T-helper 2 cell treated with Interferon-gamma antibody and Interleukin-4, amounts not matched to agents 100 ng/mL and 5 ng/mL, for 36 hours (primary cell): ENCODE results near the gene HAPSTR1. TPM values are rescaled to one million over a fixed set of nuclear protein-coding genes. Genes with fewer than 3 reads are reported as not detected.
"Not testable (repeated sequence)": the region's sequence is repeated elsewhere in the genome, so short reads cannot be mapped to it uniquely, and the experiment has no call there.

Experiments used
- intact Hi-C: fragments of 100-400 bp; cut with micrococcal nuclease; formaldehyde crosslinking; loops from one replicate; pipeline ENCODE4 v1.15.1; 2023
- total RNA-seq: library from RNA; stranded (reverse); gene quantifications from 2 replicates; pipeline ENCODE4 v1.2.3, GENCODE V29; 2022

Gene HAPSTR1
- total RNA-seq, 1 donor from 2014 or later, result 63.5 TPM

- intact Hi-C loops, result no loop called here
Measured at GRCh38 chr16:9071377-9071776, 20.1 kb upstream of the HAPSTR1 start.

GRCh38 chr16:9072806-9073341, 18.6 kb upstream of the HAPSTR1 start:
- intact Hi-C loops, result no loop called here

GRCh38 chr16:9075299-9076071, 16.0 kb upstream of the HAPSTR1 start:
- intact Hi-C loops, result loop anchor here (5.0 kb wide), 1 partner anchor 113 kb away; the partner anchor contains the start of gene USP7

- intact Hi-C loops, result loop anchor here (5.0 kb wide), 1 partner anchor 115 kb away; the partner anchor contains the start of gene USP7
Measured at GRCh38 chr16:9077091-9077809, 14.2 kb upstream of the HAPSTR1 start.

- intact Hi-C loops, result loop anchor here (1.0 to 5.0 kb wide), 3 partner anchors 13 to 282 kb away; partner anchors contain the start of genes HAPSTR1, PMM2, TMEM186 and USP7
Measured at GRCh38 chr16:9078467-9079429, 12.7 kb upstream of the HAPSTR1 start.

GRCh38 chr16:9079430-9079812, 12.0 kb upstream of the HAPSTR1 start:
- intact Hi-C loops, result loop anchor here (1.0 to 5.0 kb wide), 3 partner anchors 12 to 283 kb away; partner anchors contain the start of genes HAPSTR1, PMM2, TMEM186 and USP7

GRCh38 chr16:9081158-9081557, 10.3 kb upstream of the HAPSTR1 start:
- intact Hi-C loops, result no loop called here

GRCh38 chr16:9081843-9082242, 9.6 kb upstream of the HAPSTR1 start:
- intact Hi-C loops, result no loop called here

GRCh38 chr16:9082422-9082821, 9.0 kb upstream of the HAPSTR1 start:
- intact Hi-C loops, result no loop called here

GRCh38 chr16:9087733-9088132, 3.7 kb upstream of the HAPSTR1 start:
- intact Hi-C loops, result not testable (repeated sequence)

- intact Hi-C loops, result no loop called here
Measured at GRCh38 chr16:9088848-9089247, 2.6 kb upstream of the HAPSTR1 start.

- intact Hi-C loops, result loop anchor here (2.0 to 5.0 kb wide), 3 partner anchors 415 to 1853 kb away; partner anchors contain the start of genes ABAT, CIITA and DEXI
Measured at GRCh38 chr16:9089660-9090059, 1.8 kb upstream of the HAPSTR1 start.

GRCh38 chr16:9090101-9090959, 1.1 kb upstream of the HAPSTR1 start:
- intact Hi-C loops, result loop anchor here (2.0 to 5.0 kb wide), 3 partner anchors 416 to 1852 kb away; partner anchors contain the start of genes ABAT, CIITA and DEXI

- intact Hi-C loops, result loop anchor here (1.0 to 5.0 kb wide), 7 partner anchors 13 to 1851 kb away; partner anchors contain the start of genes ABAT, CIITA, DEXI and PMM2
Measured at GRCh38 chr16:9091867-9092281, 430 bp downstream of the HAPSTR1 start.

- intact Hi-C loops, result loop anchor here (5.0 kb wide), 1 partner anchor 1785 kb away; the partner anchor contains the start of gene CIITA
Measured at GRCh38 chr16:9092282-9092977, 986 bp downstream of the HAPSTR1 start.

- intact Hi-C loops, result loop anchor here (5.0 kb wide), 1 partner anchor 1784 kb away; the partner anchor contains the start of gene CIITA
Measured at GRCh38 chr16:9092978-9093344, 1.5 kb downstream of the HAPSTR1 start.

- intact Hi-C loops, result loop anchor here (5.0 kb wide), 1 partner anchor 1783 kb away; the partner anchor contains the start of gene CIITA
Measured at GRCh38 chr16:9094011-9094846, 2.8 kb downstream of the HAPSTR1 start.

GRCh38 chr16:9095171-9095570, 3.7 kb downstream of the HAPSTR1 start:
- intact Hi-C loops, result no loop called here
